IPS-NIHi7 (cell line): ENCODE measurements around the gene RCAN2.
"Not testable (repeated sequence)": the region's sequence is repeated elsewhere in the genome, so short reads cannot be mapped to it uniquely, and the experiment has no call there.

ENCODE experiments used
- DNase-seq: peaks from one replicate; pipeline ENCODE4 v3.0.0; 2012; ENCODE audit warnings: mixed read lengths; ENCODE audit errors: extremely low spot score

The RCAN2 gene

GRCh38 chr6:46440141-46440540 is 51.1 kb downstream of the RCAN2 start:
- no peak for DNase-seq

DNA sequence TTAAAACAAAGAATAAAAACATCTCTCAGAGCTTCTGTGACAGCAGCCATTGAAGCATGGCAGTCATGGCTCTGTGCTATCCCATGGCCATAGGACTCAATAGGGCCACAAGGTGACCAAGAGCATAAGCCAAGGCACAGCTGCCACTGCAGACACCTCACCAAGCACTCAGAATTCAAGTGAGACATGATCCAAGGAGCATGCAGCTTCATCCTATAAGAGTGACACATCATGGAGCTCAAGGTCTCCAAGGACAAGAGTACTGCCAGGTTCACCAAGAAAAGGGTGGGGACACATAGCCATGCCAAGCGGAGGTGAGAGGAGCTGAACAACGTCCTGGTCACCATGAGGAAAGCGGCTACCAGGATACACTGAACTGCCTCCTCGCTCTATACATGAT is 53.0 kb downstream of the RCAN2 start:
- DNase-seq: no peak

- DNase-seq: no peak
Observed at GRCh38 chr6:46437671-46438221, 53.5 kb downstream of the RCAN2 start.

GRCh38 chr6:46422619-46423018 is 68.6 kb downstream of the RCAN2 start:
- DNase-seq: no peak

GRCh38 chr6:46421939-46422338 is 69.3 kb downstream of the RCAN2 start:
- no peak for DNase-seq

DNA sequence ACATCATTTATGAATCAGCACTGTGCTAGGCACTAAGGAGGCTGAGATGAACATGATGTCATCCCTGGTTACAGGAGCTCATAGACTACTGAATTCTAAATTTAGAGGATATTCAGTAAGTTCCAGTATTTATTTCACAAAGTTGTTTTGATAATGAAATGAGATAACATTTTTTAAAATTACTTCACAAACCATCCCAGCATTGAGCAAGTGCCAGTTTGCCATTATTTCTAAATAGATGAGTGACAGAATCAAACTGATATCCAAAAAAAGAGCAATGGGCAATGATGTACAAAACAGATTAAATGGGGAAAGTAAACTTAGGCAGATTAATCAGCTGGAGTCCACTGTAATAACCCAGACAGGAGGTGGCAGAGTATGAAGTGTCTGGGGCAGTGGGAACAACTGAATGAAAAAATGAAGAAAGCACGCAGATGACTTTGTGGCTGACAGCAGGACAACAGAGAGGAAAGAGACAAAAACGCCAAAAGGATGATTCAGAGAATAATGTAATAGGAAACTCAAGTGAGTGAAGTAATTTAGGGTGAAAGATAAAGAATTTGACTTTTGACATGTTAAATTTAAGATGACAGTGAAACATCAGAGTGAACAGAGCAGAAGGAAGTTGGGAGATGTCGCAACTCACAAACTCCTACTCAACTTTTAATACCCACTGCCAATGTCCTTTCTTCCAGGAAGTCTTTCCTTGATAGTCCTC is 70.2 kb downstream of the RCAN2 start:
- no peak for DNase-seq

DNA sequence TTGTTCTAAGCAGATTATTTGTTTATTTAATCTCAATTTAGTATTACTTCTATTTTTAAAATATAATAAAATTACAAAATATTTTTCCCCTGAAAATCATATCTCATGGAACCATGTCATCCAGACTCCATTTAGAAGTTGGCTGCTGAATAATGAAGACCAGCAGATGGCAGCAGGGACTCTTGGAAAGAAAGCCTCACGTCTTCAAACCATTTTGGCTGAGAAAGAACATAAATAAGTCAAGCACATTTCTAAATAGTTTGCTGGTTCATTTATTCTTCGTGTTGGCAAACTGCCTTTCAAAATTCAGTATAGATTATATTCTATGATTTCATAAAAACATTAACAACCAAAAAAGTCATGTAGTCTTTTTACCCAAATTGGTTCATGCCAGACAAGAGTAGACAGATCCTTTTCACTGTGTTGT is 71.7 kb downstream of the RCAN2 start:
- DNase-seq: peak; percentile 56

DNA sequence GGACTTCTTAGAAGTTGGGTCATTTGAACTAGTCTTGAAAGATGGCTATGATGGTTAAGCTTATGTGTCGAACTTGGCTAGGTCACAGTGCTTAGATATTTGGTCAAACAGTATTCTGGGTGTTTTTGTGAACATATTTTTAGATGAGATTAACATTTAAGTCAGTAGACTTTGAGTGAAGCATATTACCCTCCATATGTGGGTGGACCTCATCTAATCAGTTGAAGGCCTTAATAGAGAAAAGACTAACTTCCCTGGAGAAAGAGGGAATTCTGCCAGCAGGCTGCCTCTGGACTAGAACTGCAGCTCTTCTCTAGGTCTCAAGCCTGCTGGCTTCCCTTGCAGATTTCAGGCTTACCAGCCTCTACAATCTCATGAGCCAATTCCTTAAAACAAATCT is 76.9 kb downstream of the RCAN2 start:
- DNase-seq: no peak

GRCh38 chr6:46412662-46413061 is 78.6 kb downstream of the RCAN2 start:
- peak; percentile 33 for DNase-seq

GRCh38 chr6:46411456-46412197 is 79.6 kb downstream of the RCAN2 start:
- no peak for DNase-seq

DNA sequence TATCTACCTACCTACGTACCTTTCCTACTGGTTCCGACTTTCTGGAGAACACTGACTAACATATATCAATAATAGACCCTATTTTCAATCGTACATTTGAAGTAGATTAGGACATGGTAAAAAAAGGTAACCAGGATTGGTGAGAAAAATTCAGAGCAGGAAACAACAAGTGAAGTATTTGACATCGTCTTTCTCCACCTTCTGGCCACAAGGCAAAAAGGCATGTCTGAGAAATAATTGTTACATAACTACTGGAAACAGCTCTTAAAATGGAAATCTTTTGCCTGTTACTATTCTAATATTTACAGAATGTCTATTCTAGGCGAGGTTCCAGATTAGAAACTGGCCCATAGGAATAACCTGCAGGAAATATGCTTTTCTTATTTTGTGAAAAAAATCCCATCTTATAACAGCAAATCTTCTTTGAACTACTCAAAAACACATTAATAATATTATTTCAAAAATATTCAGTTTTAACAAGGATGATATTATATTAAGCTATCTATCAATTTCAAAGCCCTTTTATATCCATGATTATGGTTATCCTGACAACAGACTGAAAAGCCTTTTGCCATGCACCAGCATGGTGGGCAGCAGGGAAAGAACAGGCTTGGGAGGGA is 80.8 kb downstream of the RCAN2 start:
- DNase-seq: peak; percentile 18

GRCh38 chr6:46407776-46408530 is 83.3 kb downstream of the RCAN2 start:
- DNase-seq: no peak

- no peak for DNase-seq
Observed at GRCh38 chr6:46407246-46407645, 84.0 kb downstream of the RCAN2 start.

GRCh38 chr6:46405620-46406180 is 85.5 kb downstream of the RCAN2 start:
- DNase-seq: not testable (repeated sequence)

- no peak for DNase-seq
Observed at GRCh38 chr6:46400898-46401297, 90.4 kb downstream of the RCAN2 start.

GRCh38 chr6:46395530-46395929 is 95.7 kb downstream of the RCAN2 start:
- no peak for DNase-seq

- DNase-seq: no peak
Observed at GRCh38 chr6:46393940-46394337, 97.3 kb downstream of the RCAN2 start.

DNA sequence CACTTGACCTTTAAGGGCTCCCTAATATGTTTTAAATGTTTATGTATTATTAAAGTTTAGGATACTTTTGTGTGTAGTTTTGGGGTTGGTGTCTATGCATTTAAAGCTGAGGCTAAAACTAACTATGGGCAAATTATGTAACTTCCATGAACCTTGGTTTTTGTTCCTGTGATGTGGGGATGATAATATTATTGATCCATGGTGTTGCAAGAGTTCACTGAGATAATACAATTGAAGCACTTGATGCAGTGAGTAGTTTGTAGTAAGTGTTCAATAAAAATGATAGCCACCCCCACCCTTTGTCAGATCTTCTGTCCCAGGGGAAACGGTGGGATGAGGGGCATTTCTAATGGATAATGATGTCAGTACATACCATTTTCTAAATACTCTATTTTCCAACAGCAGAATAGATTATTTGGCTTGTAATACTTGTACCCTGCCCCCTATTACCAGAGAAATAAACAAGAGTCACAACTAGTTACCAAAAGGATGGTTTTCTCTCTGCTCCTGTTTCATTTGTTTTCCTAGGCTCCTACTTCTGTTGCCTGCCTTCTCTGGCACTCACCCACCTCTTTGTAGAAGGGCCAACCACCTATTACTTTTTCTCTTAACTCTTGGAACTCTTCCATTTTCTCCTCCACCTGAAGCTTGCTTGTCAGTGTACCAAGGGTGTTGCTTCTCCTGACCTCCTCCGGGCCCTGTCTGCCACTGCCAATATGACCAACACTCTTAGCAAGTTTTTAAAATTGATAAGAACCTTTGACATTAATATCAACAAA is 97.9 kb downstream of the RCAN2 start:
- no peak for DNase-seq

GRCh38 chr6:46392294-46392693 is 99.0 kb downstream of the RCAN2 start:
- DNase-seq: no peak

DNA sequence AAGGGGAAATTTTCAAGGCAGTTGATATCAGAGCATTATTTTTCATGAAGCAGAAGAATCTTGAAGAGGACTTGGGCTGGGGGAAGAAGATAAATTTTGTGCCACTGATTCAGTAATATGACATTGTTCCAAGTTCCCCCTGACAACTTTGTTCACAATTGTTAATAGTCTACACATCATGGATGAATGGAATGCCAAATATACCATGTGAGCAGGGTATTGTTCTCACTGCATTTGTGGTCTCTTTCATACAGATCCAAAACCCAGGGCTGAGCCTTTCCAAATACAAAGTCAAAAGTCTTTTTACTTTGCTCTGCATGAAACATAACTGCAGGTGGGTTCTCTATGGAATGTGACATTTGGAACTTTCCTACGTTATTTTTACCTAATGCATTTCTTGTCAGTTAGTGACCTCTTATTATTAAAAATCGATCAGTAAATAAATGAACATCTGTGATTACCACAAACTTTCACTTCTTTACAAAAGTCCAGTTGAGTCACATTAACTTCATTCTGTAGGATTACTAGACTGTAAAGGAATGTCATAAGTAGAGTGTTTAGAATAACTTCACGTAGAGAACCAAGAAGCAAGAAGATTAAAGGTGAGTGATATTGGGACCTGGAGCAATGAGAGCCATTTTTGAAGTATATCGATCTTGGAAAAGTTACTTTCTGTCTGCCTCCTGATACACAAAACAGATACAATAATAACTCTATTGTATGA is 100.9 kb downstream of the RCAN2 start:
- DNase-seq: no peak
